ENCODE data around the gene NSD1. TPM values are rescaled to one million over a fixed set of nuclear protein-coding genes. Genes with fewer than 3 reads are reported as not detected.

Gene NSD1
- total and polyA plus RNA-seq, 10 of the 15 experiments (the other 5 are each of a cell fraction or from before 2014, with no cell fraction given) = 7.0 to 57.9 (median 30.4) TPM

GRCh38 chr5:177231479-177232250 lies 98.1 kb downstream of the NSD1 start:
- ChIA-PET SMC1A (ENCODE audit: uncharacterized antibody, unreplicated experiment) (no interaction called here), RAD21 (ENCODE audit: unreplicated experiment) (no interaction called here), CTCF (interaction anchor here (0.9 kb wide), 1 partner anchor 13 kb away, joined by 3 read pairs; no protein-coding TSS in a partner anchor), POLR2A (interaction anchor here (1.0 kb wide), 1 partner anchor 11 kb away, joined by 3 read pairs; no protein-coding TSS in a partner anchor)
- no peak for ATAC-seq
- WGBS (ENCODE audit: insufficient coverage, insufficient replicate concordance, low lambda C conversion rate, missing lambda C conversion rate) = 93% methylated on average over 11 of the region's 11 CpGs
- FAIRE-seq = no peak
- DNase-seq (ENCODE audit: low read depth, low spot score) = no peak
- no peak overlapping the region for H3K9ac ChIP-seq (ENCODE audit: control insufficient read depth, insufficient read depth, low read length)
- H3K4me1 ChIP-seq (ENCODE audit: control insufficient read depth, insufficient read depth, low read length) = no peaks in the 10 kb centered on the region
- H3K4me2 ChIP-seq (ENCODE audit: control insufficient read depth, insufficient read depth) = no peak overlapping the region
- no peaks in the 10 kb centered on the region for H4K20me1 ChIP-seq (ENCODE audit: control insufficient read depth, insufficient read depth)
- H3K79me2 ChIP-seq (ENCODE audit: control insufficient read depth, insufficient read depth, low read length) = peaks cover 6% of the 10 kb centered on the region
- TF ChIP-seq KAT2A (conservative IDR thresholded peaks at IDR 0.05; ENCODE audit: control insufficient read depth, low read depth, low read length) = no peak
- TF ChIP-seq FOS (IDR thresholded peaks at IDR 0.05; ENCODE audit: borderline replicate concordance, extremely low read depth, insufficient read length) = no peak
- TF ChIP-seq BACH1 (IDR thresholded peaks at IDR 0.05; ENCODE audit: borderline replicate concordance) = no peak
- TF ChIP-seq HDGF (IDR thresholded peaks at IDR 0.05) = no peak
- TF ChIP-seq E4F1 (IDR thresholded peaks at IDR 0.05; ENCODE audit: borderline replicate concordance, partially characterized antibody) = no peak
- TF ChIP-seq HDAC2 (IDR thresholded peaks at IDR 0.05) = no peak
- no peak for TF ChIP-seq PRDM15 (CRISPR knock-in tag; IDR thresholded peaks at IDR 0.05)
- no peak for TF ChIP-seq POLR2AphosphoS5 (IDR thresholded peaks at IDR 0.05; ENCODE audit: low read length)
- no peak for TF ChIP-seq CUX1 (IDR thresholded peaks at IDR 0.05; ENCODE audit: insufficient replicate concordance, low read depth, low read length)
- no peak for TF ChIP-seq SIN3A (IDR thresholded peaks at IDR 0.05; ENCODE audit: low read depth, low read length)
- intact Hi-C loops (cut with micrococcal nuclease; ENCODE audit: unreplicated experiment) = no loop called here
- H3K9me3 ChIP-seq (replicated peaks; ENCODE audit: control insufficient read depth, insufficient read depth, low read length) = no peaks in the 10 kb centered on the region
- H3K27ac ChIP-seq (ENCODE audit: control insufficient read depth, insufficient read depth) = no peak overlapping the region
- H3K4me3 ChIP-seq = no peak overlapping the region
- in situ Hi-C loops (cut with MboI) = no loop called here
- H2AFZ ChIP-seq (ENCODE audit: control insufficient read depth, low read depth, low read length) = no peak overlapping the region
- H3K27me3 ChIP-seq (replicated peaks in 1 of 2; ENCODE audit: control insufficient read depth in 2 of 2, insufficient read depth in 2 of 2, low read length in 1 of 2) = no peaks in the 10 kb centered on the region
- BruUV-seq (replicated peaks) = no TSS peak
- peaks cover 3% of the 10 kb centered on the region in 2 experiments; a peak in 2 of 4 replicates for H3K36me3 ChIP-seq (ENCODE audit: control insufficient read depth in 2 of 2, insufficient read depth in 2 of 2, low read length in 1 of 2)
